Fibroblast of the aortic adventitia (primary cell): ENCODE measurements around the gene BBS1. TPM values are rescaled to one million over a fixed set of nuclear protein-coding genes. Genes with fewer than 3 reads are reported as not detected.
"Not testable (repeated sequence)": the region's sequence is repeated elsewhere in the genome, so short reads cannot be mapped to it uniquely, and the experiment has no call there.

Experiments used
- DNase-seq: peaks from one replicate; pipeline ENCODE4 v3.0.0-alpha.2; 2010; ENCODE audit warnings: low read depth
- H3K4me3 ChIP-seq: 2 replicates; pipeline ENCODE4 v1.5.1; 2011; ENCODE audit warnings: low read depth, mild to moderate bottlenecking, control low read depth, low read length, moderate library complexity
- CTCF ChIP-seq: IDR thresholded peaks from 2 replicates; pipeline ENCODE4 v1.5.1; 2011; ENCODE audit warnings: mild to moderate bottlenecking, low read length, control low read depth, inconsistent platforms; ENCODE audit not compliant: insufficient read depth
- total RNA-seq: library from RNA; depleted of rRNA; stranded (reverse); fragments of >200 nt; gene quantifications from 2 replicates; pipeline ENCODE4 v1.2.3, GENCODE V29; 2012; ENCODE audit warnings: low replicate concordance

The BBS1 gene
- 41.7 and 54.7 TPM in 2 replicates for total RNA-seq

- no peak for TF ChIP-seq CTCF
- H3K4me3 ChIP-seq = peak within 1 kb of the TSS; percentile 99
- DNase-seq = peak; percentile 77
Observed at GRCh38 chr11:66510271-66510989, at the start of gene BBS1. TSS of gene BBS1 (plus strand) at chr11:66510635. CDS start at chr11:66510660, 25 bp downstream.

GRCh38 chr11:66462010-66462409 is 48.4 kb upstream of the BBS1 start:
- TF ChIP-seq CTCF = no peak
- DNase-seq = no peak
- no peak overlapping the region for H3K4me3 ChIP-seq

GRCh38 chr11:66462911-66463310 is 47.5 kb upstream of the BBS1 start:
- no peak for TF ChIP-seq CTCF
- no peak overlapping the region for H3K4me3 ChIP-seq
- DNase-seq = no peak

GRCh38 chr11:66464116-66464515 is 46.3 kb upstream of the BBS1 start:
- not testable (repeated sequence) for H3K4me3 ChIP-seq, DNase-seq

GRCh38 chr11:66464916-66465315 is 45.5 kb upstream of the BBS1 start:
- no peak for TF ChIP-seq CTCF
- H3K4me3 ChIP-seq = no peak overlapping the region
- DNase-seq = no peak

- no peak for DNase-seq
- TF ChIP-seq CTCF = no peak
- peak overlapping the region; percentile 69 for H3K4me3 ChIP-seq
Observed at GRCh38 chr11:66465373-66466224, 44.8 kb upstream of the BBS1 start.
